Muscle layer of colon (tissue), 2 donors: Measurements from ENCODE around the gene USP7.

ENCODE experiments used
- H3K27ac ChIP-seq: one replicate; pipeline ENCODE4 v1.7.0; 2013; ENCODE audit warnings: low read depth, mild to moderate bottlenecking, low read length, moderate library complexity
- H3K27me3 ChIP-seq, 2 donors: one replicate each; pipeline ENCODE4 v1.7.0; 2013; ENCODE audit warnings: low read length in 2 of 2, mild to moderate bottlenecking in 2 of 2; ENCODE audit not compliant: insufficient read depth in 2 of 2, control insufficient read depth in 1 of 2
- H3K36me3 ChIP-seq: one replicate; pipeline ENCODE4 v1.7.0; 2013; ENCODE audit warnings: mild to moderate bottlenecking, low read length; ENCODE audit not compliant: insufficient read depth
- H3K4me1 ChIP-seq: one replicate; pipeline ENCODE4 v1.7.0; 2013; ENCODE audit warnings: mild to moderate bottlenecking, low read length; ENCODE audit not compliant: insufficient read depth
- H3K4me3 ChIP-seq, 2 donors: one replicate each; pipeline ENCODE4 v1.7.0; 2013; ENCODE audit warnings: low read length in 2 of 2, low read depth in 1 of 2, mild to moderate bottlenecking in 1 of 2, moderate library complexity in 1 of 2
- H3K9ac ChIP-seq: one replicate; pipeline ENCODE4 v1.7.0; 2013; ENCODE audit warnings: low read length
- H3K9me3 ChIP-seq: one replicate; pipeline ENCODE4 v1.7.0; 2013; ENCODE audit warnings: mild to moderate bottlenecking, low read length
- donor health status: abdominal sarcoma.
- donor health status: Adenocarcinoma of cecum.

Gene USP7

DNA sequence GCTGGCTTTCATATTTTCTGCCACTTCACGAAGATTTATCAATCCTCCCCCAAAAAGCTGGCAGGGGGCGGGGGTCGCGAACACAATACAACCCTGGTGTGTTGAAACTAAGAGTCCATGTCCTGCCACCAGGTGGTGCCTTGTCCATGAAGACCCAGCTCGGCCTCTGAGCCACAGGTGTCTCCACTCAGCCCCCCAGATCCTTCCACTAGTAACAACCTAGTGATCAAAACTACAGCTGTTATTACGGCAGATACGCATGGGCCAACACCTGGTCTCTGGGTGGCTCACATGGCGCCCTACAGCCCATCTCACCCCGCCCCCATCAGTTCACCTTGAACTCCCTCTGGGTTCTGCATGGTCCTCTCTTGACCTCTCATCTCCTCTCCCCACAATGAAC, 27.7 kb downstream of the USP7 start:
- Histone ChIP-seq H3K9me3 (no peaks in the 10 kb centered on the region), H3K9ac (no peak overlapping the region), H3K4me1 (peaks cover 41% of the 10 kb centered on the region), H3K36me3 (no peaks in the 10 kb centered on the region), H3K27ac (no peak overlapping the region), H3K27me3 (no peaks in the 10 kb centered on the region), H3K4me3 (no peak overlapping the region)

DNA sequence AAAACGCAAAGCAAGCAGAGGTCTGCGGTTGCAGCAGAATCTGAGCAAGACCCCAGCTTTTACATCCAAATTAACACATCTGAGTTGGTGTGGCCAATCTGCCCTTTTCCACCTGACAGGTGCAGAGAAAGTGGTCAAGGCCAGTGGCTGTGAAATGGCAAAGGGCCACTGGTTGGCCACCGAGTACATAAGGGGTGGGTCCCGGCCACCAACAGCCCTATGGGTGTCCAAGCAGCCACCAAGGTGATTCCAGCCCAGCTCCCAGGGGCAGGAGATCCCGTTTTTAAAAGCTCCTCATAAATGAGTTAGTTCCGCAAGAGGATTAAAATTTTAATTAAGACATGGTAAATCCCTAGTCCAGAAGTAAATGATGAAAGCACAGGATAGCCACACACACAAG, 29.1 kb downstream of the USP7 start:
- Histone ChIP-seq H3K9me3 (no peaks in the 10 kb centered on the region), H3K4me3 (no peak overlapping the region), H3K27me3 (no peaks in the 10 kb centered on the region), H3K36me3 (peaks cover 4% of the 10 kb centered on the region), H3K4me1 (peaks cover 33% of the 10 kb centered on the region), H3K27ac (no peak overlapping the region), H3K9ac (no peak overlapping the region)

DNA sequence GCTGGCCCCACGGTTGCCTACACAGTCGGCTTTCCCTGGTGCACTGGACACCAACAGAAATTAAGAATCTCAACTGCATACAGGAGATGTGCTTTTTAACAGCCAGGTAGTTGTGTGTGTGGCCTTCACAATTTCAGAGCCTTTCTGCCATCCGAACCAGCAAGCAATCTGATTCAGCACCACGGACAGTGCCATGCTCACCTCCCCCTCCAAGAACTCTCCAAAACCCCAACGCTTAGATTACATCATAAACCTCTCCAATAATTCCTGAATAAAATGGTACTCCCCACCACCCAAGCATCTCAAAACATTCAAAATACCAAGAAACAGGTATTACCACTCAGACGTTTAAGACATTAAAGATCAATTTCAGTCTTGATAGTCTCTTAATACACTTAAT, 31.8 kb downstream of the USP7 start:
- H3K9me3 ChIP-seq, result no peaks in the 10 kb centered on the region
- no peak overlapping the region for H3K27ac ChIP-seq
- H3K4me3 ChIP-seq, result no peak overlapping the region
- H3K9ac ChIP-seq, result no peak overlapping the region
- peaks cover 19% of the 10 kb centered on the region for H3K4me1 ChIP-seq
- peaks cover 19% of the 10 kb centered on the region for H3K36me3 ChIP-seq
- no peaks in the 10 kb centered on the region for H3K27me3 ChIP-seq

DNA sequence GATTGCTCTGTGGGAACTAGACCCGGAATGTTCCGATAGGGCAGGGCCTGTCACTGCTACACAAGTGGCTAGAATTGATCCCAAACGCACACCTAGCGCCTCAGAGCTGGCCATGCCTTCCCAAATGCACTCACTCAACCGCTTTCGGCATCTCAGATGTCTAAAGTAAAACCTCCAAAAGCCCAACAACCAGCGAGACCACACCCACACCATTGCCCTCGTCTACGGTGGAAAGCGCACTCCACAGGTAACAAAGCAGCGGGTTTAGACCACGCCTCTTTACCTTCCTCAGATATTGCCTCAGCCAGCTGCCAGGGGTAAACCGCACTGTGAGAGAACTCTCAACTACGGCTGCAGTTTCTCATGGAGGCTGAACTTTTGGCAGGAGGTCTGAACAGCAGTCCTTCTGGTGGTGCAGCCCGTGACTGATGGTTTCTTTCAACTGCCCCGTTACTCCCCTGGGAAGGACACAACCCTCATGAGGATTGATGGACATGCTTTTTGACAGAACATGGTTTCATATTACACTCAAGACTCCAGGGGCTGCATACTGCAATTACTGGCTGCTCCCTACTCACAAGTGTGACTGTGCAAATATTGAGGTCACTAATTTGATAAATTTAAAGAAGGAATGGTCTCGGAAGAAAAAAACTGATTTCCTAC, 34.5 kb downstream of the USP7 start:
- H3K4me1 ChIP-seq, result peaks cover 2% of the 10 kb centered on the region
- no peaks in the 10 kb centered on the region for H3K9me3 ChIP-seq

DNA sequence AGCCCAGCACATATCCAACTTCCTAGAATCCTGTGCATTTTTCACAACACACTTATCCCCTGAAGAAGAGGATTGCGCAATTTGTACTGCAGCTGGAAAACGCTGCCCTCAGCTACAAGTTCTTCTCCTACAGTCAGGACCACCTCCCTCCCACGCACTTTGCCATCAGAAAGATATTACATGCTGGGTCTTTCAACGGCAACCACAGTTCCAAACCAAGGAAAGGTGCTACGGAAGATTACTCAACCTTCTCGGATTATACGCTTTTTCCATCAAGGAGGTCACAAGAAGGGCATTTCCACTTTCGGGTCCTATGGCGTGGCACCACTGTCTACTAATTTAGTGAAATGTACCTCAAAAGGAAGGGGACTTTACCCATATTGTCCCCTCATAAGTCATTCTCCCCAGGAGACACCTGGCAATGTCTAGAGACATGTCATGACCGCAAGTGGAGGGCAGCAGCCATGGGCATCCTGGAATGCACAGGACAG, 35.2 kb downstream of the USP7 start:
- Histone ChIP-seq H3K9ac (no peak overlapping the region), H3K36me3 (peaks cover 23% of the 10 kb centered on the region), H3K4me1 (no peaks in the 10 kb centered on the region), H3K4me3 (no peak overlapping the region), H3K9me3 (no peaks in the 10 kb centered on the region), H3K27me3 (no peaks in the 10 kb centered on the region), H3K27ac (no peak overlapping the region)

More for the DNA sequence above, 34.5 kb downstream of the USP7 start:
- no peak overlapping the region for H3K27ac ChIP-seq
- no peak overlapping the region for H3K4me3 ChIP-seq
- H3K9ac ChIP-seq, result no peak overlapping the region
- no peaks in the 10 kb centered on the region for H3K27me3 ChIP-seq
- H3K36me3 ChIP-seq, result peaks cover 23% of the 10 kb centered on the region

DNA sequence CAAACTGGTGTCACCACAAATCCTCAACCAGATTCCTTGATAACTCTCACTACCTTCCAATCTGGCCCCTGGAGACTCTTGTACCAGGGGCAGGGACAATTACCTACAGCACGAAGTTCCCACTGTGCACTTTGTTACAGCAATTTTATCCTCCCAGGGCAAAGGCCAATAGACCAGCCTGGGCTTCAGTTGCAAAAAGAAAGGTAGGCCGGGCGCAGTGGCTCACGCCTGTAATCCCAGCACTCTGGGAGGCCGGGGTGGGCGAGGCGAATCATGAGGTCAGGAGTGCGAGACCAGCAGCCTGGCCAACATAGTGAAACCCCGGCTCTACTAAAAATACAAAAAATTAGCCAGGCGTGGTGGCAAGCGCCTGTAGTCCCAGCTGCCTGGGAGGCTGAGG, 36.9 kb downstream of the USP7 start:
- Histone ChIP-seq H3K36me3 (peaks cover 25% of the 10 kb centered on the region), H3K27me3 (no peaks in the 10 kb centered on the region), H3K9me3 (no peaks in the 10 kb centered on the region), H3K27ac (no peak overlapping the region), H3K4me1 (no peaks in the 10 kb centered on the region), H3K4me3 (no peak overlapping the region), H3K9ac (no peak overlapping the region)

DNA sequence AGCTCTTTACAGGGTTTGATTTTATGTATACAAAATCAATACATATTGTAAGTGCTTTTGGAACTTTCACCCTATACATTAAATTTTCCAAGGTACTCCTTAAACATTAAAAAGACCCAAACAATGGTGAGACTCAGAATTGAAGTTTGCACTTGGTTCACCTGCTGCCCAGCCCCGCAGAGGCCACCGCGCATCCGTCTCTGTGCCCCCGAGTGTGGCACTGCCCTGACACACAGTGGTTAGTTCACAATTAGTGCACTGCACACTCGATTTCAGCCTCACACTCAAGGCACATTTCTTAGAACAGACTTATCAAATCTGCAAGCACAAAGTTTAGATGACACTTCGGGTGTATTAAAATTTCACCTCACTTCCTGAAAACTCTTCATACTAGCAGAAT, 38.3 kb downstream of the USP7 start:
- H3K4me1 ChIP-seq, result no peaks in the 10 kb centered on the region
- peaks cover 37% of the 10 kb centered on the region for H3K36me3 ChIP-seq
- H3K27me3 ChIP-seq, result no peaks in the 10 kb centered on the region

DNA sequence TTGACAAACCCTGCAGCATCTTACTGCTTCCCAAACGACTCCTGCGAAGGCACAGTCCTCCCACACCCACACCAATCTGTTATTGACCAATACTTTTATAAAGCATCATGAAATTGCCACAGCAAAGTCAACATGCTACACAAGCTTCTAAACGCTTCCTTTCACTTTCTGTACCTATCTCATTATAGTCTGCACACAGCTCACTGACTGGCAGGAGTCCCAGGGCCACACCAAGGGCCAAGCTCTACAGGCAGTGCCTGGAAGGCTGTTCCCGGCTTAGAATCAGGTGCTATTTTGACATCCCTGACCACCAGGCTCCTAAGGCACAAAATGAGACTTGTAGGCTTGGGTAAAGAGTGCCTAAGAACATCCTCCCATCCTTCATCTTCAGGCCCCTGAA, 39.5 kb downstream of the USP7 start:
- Histone ChIP-seq H3K4me1 (no peaks in the 10 kb centered on the region), H3K4me3 (no peak overlapping the region), H3K36me3 (peaks cover 42% of the 10 kb centered on the region), H3K27ac (no peak overlapping the region), H3K9ac (no peak overlapping the region), H3K27me3 (no peaks in the 10 kb centered on the region), H3K9me3 (no peaks in the 10 kb centered on the region)

More for the DNA sequence above, 38.3 kb downstream of the USP7 start:
- Histone ChIP-seq H3K9me3 (no peaks in the 10 kb centered on the region), H3K27ac (no peak overlapping the region), H3K9ac (no peak overlapping the region), H3K4me3 (no peak overlapping the region)

DNA sequence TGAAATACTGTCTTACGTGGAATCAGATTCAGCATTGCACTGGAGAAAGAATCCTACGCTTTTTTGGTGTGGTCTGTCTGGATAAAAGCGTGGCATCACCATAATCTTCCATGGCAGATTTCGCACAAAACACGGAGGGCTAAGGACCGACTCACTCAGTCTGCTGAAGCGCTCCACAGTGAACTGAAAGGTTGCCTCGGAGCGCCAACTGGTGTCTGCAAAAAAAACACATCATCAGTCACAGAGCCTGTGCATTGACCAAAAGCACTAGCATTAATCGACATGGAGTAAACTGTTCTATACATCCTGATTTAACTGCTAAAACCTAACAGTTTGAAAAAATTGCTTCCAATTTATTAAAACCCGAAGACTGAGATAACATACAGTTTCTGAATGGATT, 40.5 kb downstream of the USP7 start:
- Histone ChIP-seq H3K27me3 (no peaks in the 10 kb centered on the region), H3K9me3 (no peaks in the 10 kb centered on the region), H3K9ac (no peak overlapping the region), H3K4me3 (no peak overlapping the region), H3K27ac (no peak overlapping the region), H3K4me1 (no peaks in the 10 kb centered on the region), H3K36me3 (peaks cover 42% of the 10 kb centered on the region)

DNA sequence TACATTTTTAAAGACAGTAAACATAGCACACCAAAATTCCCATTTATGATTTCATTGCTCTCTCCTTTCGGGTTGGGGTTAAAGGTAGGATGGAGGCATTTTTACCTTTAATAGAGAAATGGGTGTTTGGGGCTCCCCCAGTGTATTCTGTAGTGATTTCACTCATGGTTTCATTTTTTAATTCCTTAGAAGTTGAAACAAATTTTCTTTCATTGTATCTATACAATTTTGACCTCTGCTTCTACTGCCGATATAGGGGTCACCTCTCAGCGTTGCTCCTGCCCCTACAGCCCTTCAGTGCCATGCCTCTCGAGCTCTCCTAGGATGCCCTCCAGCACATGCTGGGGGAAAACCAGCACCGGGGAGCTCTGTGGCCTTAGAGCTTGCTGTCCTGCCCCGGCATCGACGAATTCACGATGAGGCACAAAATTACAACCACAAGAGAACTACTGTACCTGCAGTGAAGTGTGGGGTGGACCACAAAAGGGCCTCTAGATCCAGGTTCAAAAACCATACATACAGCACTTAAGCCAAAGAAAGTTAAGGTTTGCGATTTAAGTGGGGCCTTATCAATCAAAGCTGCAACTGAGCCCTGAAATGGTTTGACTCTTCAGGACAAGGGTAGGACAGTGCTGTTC, 42.2 kb downstream of the USP7 start:
- Histone ChIP-seq H3K27me3 (no peaks in the 10 kb centered on the region), H3K36me3 (peaks cover 53% of the 10 kb centered on the region), H3K4me1 (no peaks in the 10 kb centered on the region), H3K4me3 (no peak overlapping the region), H3K27ac (no peak overlapping the region), H3K9me3 (no peaks in the 10 kb centered on the region), H3K9ac (no peak overlapping the region)

DNA sequence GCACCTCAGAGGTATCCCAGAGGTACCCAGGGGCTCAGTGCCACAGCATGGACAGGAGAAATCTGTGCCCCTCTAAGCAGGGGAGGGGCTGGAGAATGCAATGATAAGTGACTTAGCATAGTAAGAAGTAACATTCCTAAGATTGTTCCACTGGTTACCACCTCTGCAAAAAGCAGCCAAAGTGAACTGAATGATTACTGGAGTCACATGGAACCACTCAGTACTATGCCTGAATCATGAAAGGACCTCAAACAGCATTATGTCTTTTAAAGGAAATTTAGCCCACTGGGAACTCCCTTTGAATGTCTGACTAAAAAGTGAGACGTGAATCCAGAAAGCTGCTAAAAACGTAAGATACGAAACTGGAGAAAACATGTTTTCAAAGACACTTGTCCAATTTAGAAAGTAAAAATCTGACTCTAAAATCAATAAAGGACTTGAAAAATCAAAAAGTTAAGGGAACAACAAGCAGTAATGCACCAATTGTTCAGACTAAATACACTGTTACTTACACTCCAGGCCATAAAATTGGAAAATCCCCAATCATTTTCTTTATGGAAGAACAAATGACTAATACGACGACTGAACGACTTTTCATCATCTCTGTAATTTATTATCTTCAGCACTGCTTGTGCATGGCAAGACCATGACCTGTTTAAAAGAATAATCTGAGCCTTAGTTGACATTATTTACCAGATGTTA, 42.9 kb downstream of the USP7 start:
- H3K4me3 ChIP-seq, result no peak overlapping the region
- no peaks in the 10 kb centered on the region for H3K4me1 ChIP-seq
- no peak overlapping the region for H3K9ac ChIP-seq
- no peaks in the 10 kb centered on the region for H3K9me3 ChIP-seq
- peaks cover 59% of the 10 kb centered on the region for H3K36me3 ChIP-seq
- H3K27me3 ChIP-seq, result no peaks in the 10 kb centered on the region
- no peak overlapping the region for H3K27ac ChIP-seq
